BJ (cell line): ENCODE results near the gene PODN. TPM values are rescaled to one million over a fixed set of nuclear protein-coding genes. Genes with fewer than 3 reads are reported as not detected.

Experiments
- CTCF ChIA-PET: fragments of 350-600 bp; formaldehyde crosslinking; extraction: SDS; loops from one replicate; lab custom pipeline; 2021; ENCODE audit warnings: antibody characterized with exemption, inconsistent platforms; lab: Yijun Ruan, JAX
- POLR2A ChIA-PET: fragments of 300-600 bp; sonication (Branson Sonifier 250); formaldehyde crosslinking; extraction: SDS; loops from one replicate; lab custom pipeline; 2021; ENCODE audit warnings: antibody characterized with exemption; lab: Charles Lee
- DNase-seq: peaks from one replicate; pipeline ENCODE4 v3.0.0-alpha.2; 2011; ENCODE audit warnings: low read depth
- H3K27me3 ChIP-seq: 2 replicates; pipeline ENCODE4 v1.6.0; 2011; ENCODE audit warnings: low read length; ENCODE audit not compliant: control insufficient read depth, insufficient read depth
- H3K36me3 ChIP-seq: 2 replicates; pipeline ENCODE4 v1.5.1; 2011; ENCODE audit warnings: low read length; ENCODE audit not compliant: control insufficient read depth, insufficient read depth
- H3K4me3 ChIP-seq: 2 replicates; pipeline ENCODE4 v1.5.1; 2011; ENCODE audit warnings: low read depth, mild to moderate bottlenecking, control low read depth, low read length
- CTCF ChIP-seq: IDR thresholded peaks from 2 replicates; pipeline ENCODE4 v1.5.1; 2011; ENCODE audit warnings: low read depth, mild to moderate bottlenecking, control low read depth, inconsistent platforms, low read length, moderate library complexity; ENCODE audit not compliant: insufficient read depth
- polyA plus RNA-seq: library from polyadenylated mRNA; depleted of rRNA; stranded (reverse); fragments of >200 nt; gene quantifications from 2 replicates; pipeline ENCODE4 v1.2.3, GENCODE V29; 2011

PODN gene
- polyA plus RNA-seq, 1 experiment: 107 TPM

GRCh38 chr1:53080041-53080440 is 18.0 kb downstream of the PODN start:
- Histone ChIP-seq H3K27me3 (no peaks in the 10 kb centered on the region), H3K4me3 (no peak overlapping the region), H3K36me3 (peaks cover 66% of the 10 kb centered on the region)
- ChIA-PET CTCF (interaction anchor here (0.6 to 1.2 kb wide), 2 partner anchors 11 to 32 kb away, joined by 3 read pairs; no protein-coding TSS in a partner anchor), POLR2A (no interaction called here)
- no peak for DNase-seq
- no peak for TF ChIP-seq CTCF

- H3K4me3 ChIP-seq: no peak overlapping the region
- ChIA-PET POLR2A (no interaction called here), CTCF (interaction anchor here (0.6 to 1.2 kb wide), 3 partner anchors 12 to 32 kb away, joined by 3 read pairs; no protein-coding TSS in a partner anchor)
- H3K36me3 ChIP-seq: peaks cover 68% of the 10 kb centered on the region
- H3K27me3 ChIP-seq: no peaks in the 10 kb centered on the region
- no peak for TF ChIP-seq CTCF
- DNase-seq: no peak
These were observed 18.8 kb downstream of the PODN start for GRCh38 chr1:53080769-53081168.

- ChIA-PET POLR2A (no interaction called here), CTCF (interaction anchor here (0.7 to 1.2 kb wide), 2 partner anchors 12 to 17 kb away, joined by 3 read pairs; no protein-coding TSS in a partner anchor)
- DNase-seq: no peak
- no peak for TF ChIP-seq CTCF
- Histone ChIP-seq H3K4me3 (no peak overlapping the region), H3K27me3 (no peaks in the 10 kb centered on the region), H3K36me3 (peaks cover 68% of the 10 kb centered on the region)
These were observed 19.5 kb downstream of the PODN start for GRCh38 chr1:53081384-53082066.

- ChIA-PET CTCF (interaction anchor here (1.0 kb wide), 1 partner anchor 9 kb away, joined by 3 read pairs; no protein-coding TSS in a partner anchor), POLR2A (no interaction called here)
- no peak for DNase-seq
- no peak for TF ChIP-seq CTCF
- no peaks in the 10 kb centered on the region for H3K27me3 ChIP-seq
- H3K36me3 ChIP-seq: peaks cover 69% of the 10 kb centered on the region
- no peak overlapping the region for H3K4me3 ChIP-seq
These were observed 20.9 kb downstream of the PODN start for GRCh38 chr1:53082826-53083455.
